HepG2 (cell line): ENCODE data around the gene PTPRC. TPM values are rescaled to one million over a fixed set of nuclear protein-coding genes. Genes with fewer than 3 reads are reported as not detected.

ENCODE experiments used
- ATAC-seq: fragments of 200-7000 bp; cut with Tn5 transposase; 3 replicates; pipeline ENCODE4 v1.9.1; 2020; ENCODE audit warnings: mild to moderate bottlenecking, moderate library complexity
- BruUV-seq: library from RNA; stranded (reverse); fragments of 400-500 nt; replicated peaks from 2 replicates; lab custom pipeline; 2021; lab: Mats Ljungman, UMichigan
- CTCF ChIA-PET: fragments of 300-600 bp; formaldehyde crosslinking; extraction: SDS; loops from one replicate; lab custom pipeline; 2021; ENCODE audit warnings: low total read pairs, inconsistent platforms, low intra/inter-chr PET ratio; lab: Yijun Ruan, JAX
- POLR2A ChIA-PET: fragments of 350-600 bp; sonication (Branson Sonifier 250); formaldehyde crosslinking; loops from one replicate; lab custom pipeline; 2020; ENCODE audit warnings: antibody characterized with exemption, inconsistent platforms; lab: Yijun Ruan, JAX
- DNase-seq: peaks from one replicate; pipeline ENCODE4 v3.0.0-alpha.2; 2015; ENCODE audit warnings: low spot score
- FAIRE-seq: peaks from 3 replicates; lab custom pipeline; 2011; peaks lifted over from hg19 to GRCh38; lab: Jason Lieb, UNC
- H2AFZ ChIP-seq: one replicate; pipeline ENCODE4 v1.6.1; 2011; ENCODE audit warnings: low read length, inconsistent platforms
- H3K27ac ChIP-seq: fragments of 300-600 bp; 3 replicates; pipeline ENCODE4 v1.8.0; 2011; ENCODE audit warnings: mixed run types, mild to moderate bottlenecking, mixed read lengths, low read length, inconsistent platforms; ENCODE audit not compliant: insufficient read depth; ENCODE audit errors: extremely low read length
- H3K27me3 ChIP-seq, 2 experiments: fragments of 200-600 bp in 1 of 2; 2 replicates in 1 of 2; 3 replicates in 1 of 2; pipeline versions ENCODE4 v1.6.0 to v1.8.0; 2011; ENCODE audit warnings: low read length in 2 of 2, mild to moderate bottlenecking in 2 of 2, moderate library complexity in 2 of 2, inconsistent platforms in 1 of 2; ENCODE audit not compliant: insufficient read depth in 2 of 2, control insufficient read depth in 1 of 2
- H3K36me3 ChIP-seq, 2 experiments: fragments of 200-600 bp in 1 of 2; replicated peaks in 1 of 2; 2 replicates in 1 of 2; 3 replicates in 1 of 2; pipeline versions ENCODE4 v1.5.1 to v1.8.0; 2011; ENCODE audit warnings: low read length in 2 of 2, inconsistent platforms in 1 of 2; ENCODE audit not compliant: insufficient read depth in 2 of 2, control insufficient read depth in 1 of 2
- H3K4me1 ChIP-seq: 2 replicates; pipeline ENCODE4 v1.5.1; 2012; ENCODE audit warnings: low read length, inconsistent platforms; ENCODE audit not compliant: insufficient read depth
- H3K4me2 ChIP-seq: 2 replicates; pipeline ENCODE4 v1.6.0; 2011; ENCODE audit warnings: low read depth, low read length, inconsistent platforms
- H3K4me3 ChIP-seq, 3 experiments: fragments of 200-600 bp in 1 of 3; sonication (generic), shearing (Covaris generic) in 1 of 3; replicated peaks in 1 of 3; 2 replicates each; pipeline ENCODE4 v1.5.1; 2011 to 2016; ENCODE audit warnings: low read length in 3 of 3, inconsistent platforms in 2 of 3, low read depth in 2 of 3, mild to moderate bottlenecking in 2 of 3, control low read depth in 1 of 3, mixed read lengths in 1 of 3; ENCODE audit not compliant: insufficient read depth in 1 of 3
- H3K79me2 ChIP-seq: one replicate; pipeline ENCODE4 v1.6.1; 2011; ENCODE audit warnings: low read length, inconsistent platforms; ENCODE audit not compliant: insufficient read depth
- H3K9ac ChIP-seq: 2 replicates; pipeline ENCODE4 v1.6.0; 2011; ENCODE audit warnings: mild to moderate bottlenecking, low read depth, low read length, inconsistent platforms; ENCODE audit not compliant: insufficient read depth
- H3K9me3 ChIP-seq: 2 replicates; pipeline ENCODE4 v1.5.1; 2012; ENCODE audit warnings: mild to moderate bottlenecking, low read length
- H4K20me1 ChIP-seq: 2 replicates; pipeline ENCODE4 v1.6.0; 2011; ENCODE audit warnings: inconsistent platforms, mild to moderate bottlenecking, low read length, moderate library complexity; ENCODE audit not compliant: insufficient read depth
- ARID2 ChIP-seq: sonication (generic); formaldehyde crosslinking; IDR thresholded peaks from 2 replicates; pipeline ENCODE4 v1.8.1; 2022; ENCODE audit warnings: mild to moderate bottlenecking, missing genetic modification reagents, borderline replicate concordance
- HDAC6 ChIP-seq: fragments of 200-600 bp; sonication (generic); IDR thresholded peaks from 2 replicates; pipeline ENCODE4 v1.7.0; 2017; ENCODE audit warnings: mild to moderate bottlenecking, antibody characterized with exemption, low read length, low read depth
- HOXA3 ChIP-seq: sonication (generic); formaldehyde crosslinking; IDR thresholded peaks from 2 replicates; pipeline ENCODE4 v1.5.0; 2020; ENCODE audit warnings: missing genetic modification reagents
- IRF2 ChIP-seq: IDR thresholded peaks from 2 replicates; pipeline ENCODE4 v1.6.1; 2018; ENCODE audit warnings: missing genetic modification reagents, missing compliant biosample characterization
- KDM4B ChIP-seq: sonication (generic); formaldehyde crosslinking; IDR thresholded peaks from 2 replicates; pipeline ENCODE4 v1.4.0; 2020; ENCODE audit warnings: missing genetic modification reagents
- PAX8 ChIP-seq: sonication (generic); formaldehyde crosslinking; IDR thresholded peaks from 2 replicates; pipeline ENCODE4 v1.8.0; 2022; ENCODE audit warnings: mild to moderate bottlenecking, missing genetic modification reagents, borderline replicate concordance
- RFX1 ChIP-seq: fragments of 450-650 bp; IDR thresholded peaks from 2 replicates; pipeline ENCODE4 v1.6.1; 2017
- RXRB ChIP-seq: IDR thresholded peaks from 2 replicates; pipeline ENCODE4 v1.6.1; 2016; ENCODE audit warnings: borderline replicate concordance, missing genetic modification reagents, missing compliant biosample characterization
- SNAPC5 ChIP-seq: sonication (generic); formaldehyde crosslinking; IDR thresholded peaks from 2 replicates; pipeline ENCODE4 v1.8.1; 2023; ENCODE audit warnings: mild to moderate bottlenecking, missing genetic modification reagents, borderline replicate concordance
- ZKSCAN5 ChIP-seq: sonication (generic); formaldehyde crosslinking; IDR thresholded peaks from 2 replicates; pipeline ENCODE4 v1.5.1; 2020; ENCODE audit warnings: mild to moderate bottlenecking, missing genetic modification reagents
- ZMYM2 ChIP-seq: sonication (generic); formaldehyde crosslinking; IDR thresholded peaks from 2 replicates; pipeline ENCODE4 v1.8.0; 2022; ENCODE audit warnings: mild to moderate bottlenecking, missing genetic modification reagents
- ZNF18 ChIP-seq: sonication (generic); formaldehyde crosslinking; IDR thresholded peaks from 2 replicates; pipeline ENCODE4 v1.8.0; 2022; ENCODE audit warnings: mild to moderate bottlenecking, missing genetic modification reagents; ENCODE audit not compliant: insufficient replicate concordance
- ZNF3 ChIP-seq: IDR thresholded peaks from 2 replicates; pipeline ENCODE4 v1.7.0; 2017; ENCODE audit warnings: inconsistent platforms
- ZNF670 ChIP-seq: sonication (generic); formaldehyde crosslinking; IDR thresholded peaks from 2 replicates; pipeline ENCODE4 v1.8.0; 2022; ENCODE audit warnings: mild to moderate bottlenecking, missing genetic modification reagents, borderline replicate concordance
- ZNF704 ChIP-seq: sonication (generic); formaldehyde crosslinking; IDR thresholded peaks from 2 replicates; pipeline ENCODE4 v1.8.1; 2023; ENCODE audit warnings: mild to moderate bottlenecking, inconsistent platforms, moderate library complexity, missing genetic modification reagents, borderline replicate concordance
- WGBS: methylation state at CpG from one replicate; pipeline ENCODE4 v1.1.6; 2017; ENCODE audit warnings: low lambda C conversion rate; 5-methylcytosine and 5-hydroxymethylcytosine counted together
- in situ Hi-C: cut with HindIII; loops from 2 replicates; pipeline ENCODE4 v1.10.0; 2017; ENCODE audit warnings: low pct_unique_long_range_greater_than_20kb; ENCODE audit not compliant: extremely low pct_ligation_motif_present
- intact Hi-C: fragments of 100-400 bp; cut with micrococcal nuclease; formaldehyde crosslinking; loops from one replicate; pipeline ENCODE4 v1.10.0; 2022; ENCODE audit not compliant: unreplicated experiment
- polyA plus RNA-seq, 8 experiments: library from polyadenylated mRNA; depleted of rRNA in 3 of 8; stranded (reverse) in 7 of 8; unstranded in 1 of 8; fragments of >200 nt; fragmentation: Illumina TruSeq in 4 of 8; extraction: Trizol in 4 of 8; gene quantifications; 2 replicates each; pipeline versions ENCODE4 v1.2.1 to v1.2.3, GENCODE V29; 2011 to 2016; ENCODE audit warnings: low read depth in 4 of 8, missing spikeins in 1 of 8, mixed read lengths in 1 of 8; ENCODE audit not compliant: insufficient read depth in 1 of 8
- total RNA-seq, 5 experiments: library from RNA; depleted of rRNA; stranded (reverse); fragments of >200 nt; fragmentation: Illumina TruSeq; extraction: Trizol; gene quantifications; 2 replicates each; pipeline ENCODE4 v1.2.3, GENCODE V29; 2016; ENCODE audit warnings: low read depth in 1 of 5
- TF ChIP-seq, protein P1 (sequence below): conservative IDR thresholded peaks from 2 replicates; pipeline ENCODE4 v1.6.1; 2018; ENCODE audit warnings: missing genetic modification reagents
- TF ChIP-seq, protein P2 (sequence below): sonication (generic); formaldehyde crosslinking; conservative IDR thresholded peaks from 2 replicates; pipeline ENCODE4 v1.4.0; 2020; ENCODE audit warnings: missing genetic modification reagents
- TF ChIP-seq, protein P3 (sequence below): sonication (generic); formaldehyde crosslinking; IDR thresholded peaks from 2 replicates; pipeline ENCODE4 v1.9.0; 2022; ENCODE audit warnings: low read depth, missing genetic modification reagents

The PTPRC gene
- total and polyA plus RNA-seq, 2 of the 13 experiments (the other 11 are each of a cell fraction or from before 2014, with no cell fraction given) = not detected

- DNase-seq (no peak), FAIRE-seq (no peak), ATAC-seq (no peak)
- H3K4me3 ChIP-seq = no peak overlapping the region
- in situ Hi-C loops = no loop called here
- no peaks in the 10 kb centered on the region for H3K9me3 ChIP-seq
- CTCF ChIA-PET = no interaction called here
- no peaks in the 10 kb centered on the region for H4K20me1 ChIP-seq
- no peaks in the 10 kb centered on the region for H3K79me2 ChIP-seq
- H3K4me1 ChIP-seq = no peaks in the 10 kb centered on the region
- no peak overlapping the region for H3K27ac ChIP-seq
- BruUV-seq = no TSS peak
- intact Hi-C loops = no loop called here
- H3K36me3 ChIP-seq = no peaks in the 10 kb centered on the region
- 6% methylated on average over 1 of the region's 1 CpG for WGBS
- no peaks in the 10 kb centered on the region for H3K27me3 ChIP-seq
- H3K9ac ChIP-seq = no peak overlapping the region
- POLR2A ChIA-PET = no interaction called here
- H3K4me2 ChIP-seq = no peak overlapping the region
- H2AFZ ChIP-seq = no peak overlapping the region
- TF ChIP-seq ZNF670 (CRISPR knock-in tag) = no peak
- no peak for TF ChIP-seq PAX8 (CRISPR knock-in tag)
- TF ChIP-seq ZNF3 (CRISPR knock-in tag) = no peak
- no peak for TF ChIP-seq ZMYM2 (CRISPR knock-in tag)
- no peak for TF ChIP-seq ZKSCAN5
- TF ChIP-seq IRF2 (CRISPR knock-in tag) = no peak
- no peak for TF ChIP-seq RFX1
- TF ChIP-seq SNAPC5 = no peak
- TF ChIP-seq, protein P1, sequence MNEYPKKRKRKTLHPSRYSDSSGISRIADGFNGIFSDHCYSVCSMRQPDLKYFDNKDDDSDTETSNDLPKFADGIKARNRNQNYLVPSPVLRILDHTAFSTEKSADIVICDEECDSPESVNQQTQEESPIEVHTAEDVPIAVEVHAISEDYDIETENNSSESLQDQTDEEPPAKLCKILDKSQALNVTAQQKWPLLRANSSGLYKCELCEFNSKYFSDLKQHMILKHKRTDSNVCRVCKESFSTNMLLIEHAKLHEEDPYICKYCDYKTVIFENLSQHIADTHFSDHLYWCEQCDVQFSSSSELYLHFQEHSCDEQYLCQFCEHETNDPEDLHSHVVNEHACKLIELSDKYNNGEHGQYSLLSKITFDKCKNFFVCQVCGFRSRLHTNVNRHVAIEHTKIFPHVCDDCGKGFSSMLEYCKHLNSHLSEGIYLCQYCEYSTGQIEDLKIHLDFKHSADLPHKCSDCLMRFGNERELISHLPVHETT = no peak
- TF ChIP-seq HDAC6 = no peak
- no peak for TF ChIP-seq KDM4B (CRISPR knock-in tag)
- TF ChIP-seq, protein P2, sequence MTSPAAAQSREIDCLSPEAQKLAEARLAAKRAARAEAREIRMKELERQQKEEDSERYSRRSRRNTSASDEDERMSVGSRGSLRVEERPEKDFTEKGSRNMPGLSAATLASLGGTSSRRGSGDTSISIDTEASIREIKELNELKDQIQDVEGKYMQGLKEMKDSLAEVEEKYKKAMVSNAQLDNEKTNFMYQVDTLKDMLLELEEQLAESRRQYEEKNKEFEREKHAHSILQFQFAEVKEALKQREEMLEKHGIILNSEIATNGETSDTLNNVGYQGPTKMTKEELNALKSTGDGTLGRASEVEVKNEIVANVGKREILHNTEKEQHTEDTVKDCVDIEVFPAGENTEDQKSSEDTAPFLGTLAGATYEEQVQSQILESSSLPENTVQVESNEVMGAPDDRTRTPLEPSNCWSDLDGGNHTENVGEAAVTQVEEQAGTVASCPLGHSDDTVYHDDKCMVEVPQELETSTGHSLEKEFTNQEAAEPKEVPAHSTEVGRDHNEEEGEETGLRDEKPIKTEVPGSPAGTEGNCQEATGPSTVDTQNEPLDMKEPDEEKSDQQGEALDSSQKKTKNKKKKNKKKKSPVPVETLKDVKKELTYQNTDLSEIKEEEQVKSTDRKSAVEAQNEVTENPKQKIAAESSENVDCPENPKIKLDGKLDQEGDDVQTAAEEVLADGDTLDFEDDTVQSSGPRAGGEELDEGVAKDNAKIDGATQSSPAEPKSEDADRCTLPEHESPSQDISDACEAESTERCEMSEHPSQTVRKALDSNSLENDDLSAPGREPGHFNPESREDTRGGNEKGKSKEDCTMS = no peak
- TF ChIP-seq ZNF704 (CRISPR knock-in tag) = no peak
- TF ChIP-seq, protein P3, sequence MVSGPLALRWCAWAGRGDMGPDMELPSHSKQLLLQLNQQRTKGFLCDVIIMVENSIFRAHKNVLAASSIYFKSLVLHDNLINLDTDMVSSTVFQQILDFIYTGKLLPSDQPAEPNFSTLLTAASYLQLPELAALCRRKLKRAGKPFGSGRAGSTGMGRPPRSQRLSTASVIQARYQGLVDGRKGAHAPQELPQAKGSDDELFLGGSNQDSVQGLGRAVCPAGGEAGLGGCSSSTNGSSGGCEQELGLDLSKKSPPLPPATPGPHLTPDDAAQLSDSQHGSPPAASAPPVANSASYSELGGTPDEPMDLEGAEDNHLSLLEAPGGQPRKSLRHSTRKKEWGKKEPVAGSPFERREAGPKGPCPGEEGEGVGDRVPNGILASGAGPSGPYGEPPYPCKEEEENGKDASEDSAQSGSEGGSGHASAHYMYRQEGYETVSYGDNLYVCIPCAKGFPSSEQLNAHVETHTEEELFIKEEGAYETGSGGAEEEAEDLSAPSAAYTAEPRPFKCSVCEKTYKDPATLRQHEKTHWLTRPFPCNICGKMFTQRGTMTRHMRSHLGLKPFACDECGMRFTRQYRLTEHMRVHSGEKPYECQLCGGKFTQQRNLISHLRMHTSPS = no peak
- no peak for TF ChIP-seq HOXA3 (CRISPR knock-in tag)
- TF ChIP-seq ZNF18 (CRISPR knock-in tag) = no peak
- TF ChIP-seq RXRB = no peak
- no peak for TF ChIP-seq ARID2
Measured at GRCh38 chr1:198700396-198700795, 61.6 kb downstream of the PTPRC start.
